Femur (tissue), 1 donor: Measurements from ENCODE around the gene NCAPH2.

ENCODE experiments used
- DNase-seq: peaks from one replicate; pipeline ENCODE4 v3.0.0-alpha.2; 2017

The NCAPH2 gene

DNA sequence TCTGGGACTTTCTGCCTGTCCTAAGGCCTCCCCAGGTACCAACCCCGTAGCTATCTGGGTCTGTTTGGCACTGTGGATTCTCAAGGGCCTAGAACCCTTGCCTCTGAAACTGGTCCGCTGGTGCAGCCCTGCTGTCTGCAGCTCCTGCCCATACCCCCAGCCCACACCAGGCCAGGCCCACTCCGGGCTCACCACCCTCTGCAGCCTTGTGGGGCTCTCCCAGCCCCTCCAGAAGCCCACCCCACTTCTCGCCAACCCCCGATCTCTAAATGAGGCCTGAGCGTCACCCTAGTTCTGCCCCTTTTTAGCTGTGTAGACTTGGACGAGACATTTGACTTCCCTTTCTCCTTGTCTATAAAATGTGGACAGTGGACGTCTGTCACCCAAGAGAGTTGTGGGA is 42.4 kb downstream of the NCAPH2 start:
- no peak for DNase-seq

DNA sequence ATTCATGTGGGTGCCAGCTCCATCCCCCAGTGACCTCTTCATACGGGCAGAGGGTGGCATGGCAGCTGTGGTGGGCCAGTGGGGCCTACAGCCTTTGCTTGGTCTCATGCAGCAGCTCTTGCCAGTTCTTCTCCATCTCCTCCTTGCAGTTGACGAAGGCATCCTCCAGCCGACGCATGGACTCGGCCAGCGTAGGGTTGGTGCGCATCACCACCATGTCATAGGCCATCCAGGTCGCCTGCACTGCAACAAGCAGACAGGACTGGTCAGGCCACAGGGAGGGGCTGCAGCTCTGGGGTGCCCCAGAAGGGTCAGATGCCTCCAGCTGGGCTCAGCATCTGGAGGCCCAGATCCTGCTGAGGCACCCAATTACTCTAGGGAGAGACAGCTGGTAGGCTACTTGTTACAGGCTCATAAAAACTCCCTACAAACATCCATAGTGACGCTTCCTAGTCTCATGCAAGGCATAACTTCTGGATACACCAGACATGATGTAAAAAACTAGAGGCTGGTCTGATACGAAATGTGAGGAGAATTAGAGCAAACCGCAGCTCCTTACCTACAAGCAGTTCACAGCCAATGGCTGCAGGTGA is 43.2 kb downstream of the NCAPH2 start:
- DNase-seq: no peak

DNA sequence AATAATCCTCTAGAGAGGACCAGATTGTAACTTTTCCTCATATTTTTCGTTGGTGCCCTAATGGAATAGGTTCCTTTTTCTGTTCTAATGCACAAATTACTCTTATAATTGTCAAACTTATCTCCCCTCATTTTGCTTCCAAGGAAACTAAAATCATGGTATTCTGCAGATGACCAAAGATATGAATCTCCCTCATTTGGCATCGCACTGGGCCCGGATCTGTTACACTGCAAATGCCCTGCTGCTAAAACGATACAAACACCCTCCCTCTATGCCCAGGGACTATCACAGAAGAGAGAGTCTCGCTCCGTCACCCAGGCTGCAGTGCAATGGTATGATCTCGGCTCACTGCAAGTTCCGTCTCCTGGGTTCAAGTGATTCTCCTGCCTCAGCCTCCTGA is 45.3 kb downstream of the NCAPH2 start:
- DNase-seq: no peak

DNA sequence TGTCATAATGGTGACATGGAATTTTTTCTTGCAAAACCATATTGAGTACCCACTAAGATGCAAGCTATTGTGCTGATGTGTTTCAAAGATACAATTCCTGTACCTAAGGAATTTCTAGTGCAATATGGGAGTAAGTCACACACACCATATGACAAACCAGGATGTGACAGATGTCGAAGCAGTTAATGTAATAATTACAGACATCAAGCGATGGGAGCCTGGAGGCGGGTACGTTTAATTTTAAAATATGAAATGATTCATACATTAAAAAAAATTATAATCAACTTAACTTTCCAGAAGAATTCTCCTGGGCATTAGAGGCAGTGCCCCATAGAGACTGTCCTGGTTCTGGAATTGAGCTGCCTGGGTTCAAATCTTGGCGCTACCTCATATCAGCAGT is 48.7 kb downstream of the NCAPH2 start:
- no peak for DNase-seq

DNA sequence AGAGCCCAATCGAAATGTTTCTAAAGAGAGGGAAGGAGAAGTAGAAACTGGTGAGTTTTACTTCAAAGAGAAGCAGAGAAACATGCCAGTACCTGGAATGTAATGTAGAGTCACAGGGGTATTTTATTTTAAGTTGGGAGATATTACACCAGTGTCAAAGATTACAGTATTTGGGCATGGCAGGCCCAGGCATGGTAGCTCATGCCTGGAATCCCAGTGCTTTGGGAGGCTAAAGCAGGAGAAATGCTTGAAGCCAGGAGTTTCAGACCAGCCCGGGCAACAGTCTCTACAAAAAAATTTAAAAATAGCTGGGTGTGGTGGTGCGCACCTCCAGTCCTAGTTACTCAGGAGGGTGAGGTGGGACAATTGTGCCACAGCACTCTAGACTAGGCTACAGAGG is 52.0 kb downstream of the NCAPH2 start:
- DNase-seq: no peak

DNA sequence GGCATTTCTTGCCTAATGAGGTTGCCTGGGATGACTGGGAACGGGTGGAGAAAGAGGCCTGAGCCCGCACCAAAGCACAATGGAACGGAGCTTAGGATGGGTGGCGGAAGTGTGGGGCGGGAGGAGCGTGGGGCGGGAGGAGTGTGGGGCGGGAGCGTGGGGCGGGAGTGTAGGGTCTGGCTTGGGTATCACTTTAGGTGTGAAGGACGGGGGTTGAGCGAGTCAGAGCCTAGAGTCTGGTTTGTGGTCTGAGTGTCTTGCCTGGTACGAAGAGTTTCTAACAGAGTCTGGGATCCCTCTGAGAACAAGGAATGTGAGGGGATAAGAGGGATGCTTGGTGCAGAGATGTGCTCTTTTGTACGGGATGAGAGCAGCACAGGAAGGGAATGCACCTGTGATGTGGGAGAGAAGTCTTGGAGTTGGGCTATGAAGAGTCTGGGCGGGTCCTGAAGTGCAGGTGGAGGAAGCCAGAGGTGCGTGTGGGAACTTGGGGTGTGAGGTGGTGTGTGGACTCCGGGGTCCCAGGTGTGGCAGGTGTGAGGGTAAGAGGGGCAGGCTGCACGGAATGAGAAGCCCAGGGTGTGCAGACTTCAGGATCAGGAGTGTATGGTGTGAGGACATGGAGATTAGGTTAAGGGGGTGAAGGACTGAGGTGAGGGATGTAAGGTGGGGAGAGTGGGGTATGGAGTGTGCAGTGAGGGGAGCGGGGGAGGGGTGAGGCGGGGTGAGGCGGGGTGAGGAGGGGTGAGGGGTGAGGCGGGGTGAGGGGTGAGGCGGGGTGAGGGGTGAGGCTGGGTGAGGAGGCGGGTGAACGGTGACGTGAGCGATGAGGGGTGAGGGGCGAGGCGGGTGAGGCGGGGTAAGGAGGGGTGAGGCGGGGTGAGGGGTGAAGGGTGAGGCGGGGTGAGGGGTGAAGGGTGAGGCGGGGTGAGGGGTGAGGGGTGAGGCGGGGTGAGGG is 53.7 kb downstream of the NCAPH2 start:
- no peak for DNase-seq

DNA sequence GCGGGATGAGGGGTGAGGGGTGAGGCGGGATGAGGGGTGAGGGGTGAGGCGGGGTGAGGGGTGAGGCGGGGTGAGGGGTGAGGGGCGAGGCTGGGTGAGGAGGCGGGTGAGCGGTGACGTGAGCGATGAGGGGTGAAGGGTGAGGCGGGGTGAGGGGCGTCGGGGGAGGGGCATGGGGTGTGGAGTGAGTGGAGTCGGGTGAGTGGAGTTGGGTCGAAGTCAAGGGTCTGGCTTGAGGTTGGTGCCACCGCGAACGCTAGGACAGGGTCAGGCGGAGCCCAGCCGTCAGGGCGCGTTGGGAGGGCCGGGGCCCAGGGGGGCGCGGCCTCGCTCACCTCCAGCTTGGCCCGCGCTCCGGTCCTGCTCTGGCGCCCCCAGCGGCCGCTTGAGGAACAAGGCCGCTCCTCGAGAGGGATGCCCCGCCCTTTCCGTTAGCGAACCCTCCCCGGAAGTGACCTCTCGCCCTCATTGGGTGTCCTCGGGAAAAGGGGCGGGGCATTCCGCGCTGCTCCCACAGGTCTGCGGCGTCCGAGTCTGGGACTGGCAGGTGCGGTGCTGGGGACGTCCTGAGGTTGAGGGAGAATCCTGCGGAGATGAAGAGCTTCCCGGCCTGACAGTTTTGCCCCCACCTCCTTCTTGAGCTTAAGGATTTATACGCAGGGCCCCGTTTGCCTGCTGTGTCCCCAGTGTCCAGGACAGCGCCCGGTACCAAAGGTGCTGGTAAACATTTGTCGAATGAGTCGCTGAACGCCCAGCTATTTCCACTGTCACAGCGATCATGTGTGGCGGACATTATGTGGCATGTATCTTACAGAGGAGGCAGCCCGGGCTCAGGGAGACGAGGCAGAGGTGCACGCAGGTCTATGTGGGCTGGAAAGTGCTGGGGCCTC is 54.7 kb downstream of the NCAPH2 start, which contains the start of gene SYCE3:
Gene SYCE3 (minus strand): TSS at position 397 of the 890 bp plus-strand sequence. CDS start 6,514 bp downstream, outside the sequence.
- DNase-seq: peak; percentile 96

DNA sequence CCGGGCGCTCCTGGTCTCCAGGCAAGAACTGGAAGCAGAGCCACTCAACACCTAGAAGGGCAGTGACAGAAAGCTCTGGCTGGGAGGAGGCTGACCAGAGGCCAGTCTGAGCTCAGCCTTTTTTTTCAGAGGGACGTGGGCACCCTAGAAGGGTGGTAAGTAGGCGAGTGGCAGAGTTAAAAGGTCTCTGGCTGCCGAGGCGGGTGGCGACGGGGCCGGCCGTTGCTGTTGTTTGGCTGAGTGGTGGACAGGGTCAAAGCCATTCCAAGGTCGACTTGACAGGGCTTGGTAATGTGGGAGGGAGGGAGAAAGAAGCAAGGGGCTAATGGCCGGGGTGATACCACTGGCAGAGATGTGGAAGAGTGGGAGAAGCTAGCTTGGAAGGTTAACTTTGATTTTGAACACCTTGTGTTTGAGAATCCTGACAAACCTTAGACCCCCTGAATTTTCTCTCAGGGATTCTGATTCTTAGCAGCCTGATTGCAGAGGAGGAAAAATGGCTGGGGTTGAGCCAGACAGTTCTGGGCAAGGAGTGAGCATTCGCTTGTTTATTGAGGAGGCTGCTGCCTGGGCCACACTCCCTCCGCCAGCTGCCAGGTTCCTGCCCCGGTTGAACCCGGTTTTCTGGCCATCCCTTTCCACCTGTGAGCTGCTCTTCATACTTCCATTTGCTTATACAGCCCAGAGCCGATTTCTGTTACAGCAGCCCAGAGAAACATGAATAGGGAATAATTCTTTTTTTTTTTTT is 55.6 kb downstream of the NCAPH2 start:
- DNase-seq: no peak

DNA sequence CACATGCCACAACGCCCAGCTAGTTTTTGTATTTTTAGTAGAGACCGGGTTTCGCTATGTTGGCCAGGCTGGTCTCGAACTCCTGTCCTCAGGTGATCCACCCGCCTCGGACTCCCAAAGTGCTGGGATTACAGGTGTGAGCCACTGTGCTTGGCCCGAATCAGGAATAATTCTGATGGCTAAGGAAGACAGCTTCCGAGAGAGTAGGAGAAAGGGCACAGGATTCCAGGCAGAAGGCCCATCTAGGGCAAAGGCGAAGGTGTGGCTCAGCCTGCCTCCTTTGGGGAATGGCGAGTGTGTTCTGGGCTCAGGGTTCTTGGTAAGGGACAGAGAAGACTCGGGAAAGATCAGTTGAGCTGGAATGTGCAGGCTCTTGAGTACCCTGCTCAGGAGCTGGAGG is 56.3 kb downstream of the NCAPH2 start:
- no peak for DNase-seq

DNA sequence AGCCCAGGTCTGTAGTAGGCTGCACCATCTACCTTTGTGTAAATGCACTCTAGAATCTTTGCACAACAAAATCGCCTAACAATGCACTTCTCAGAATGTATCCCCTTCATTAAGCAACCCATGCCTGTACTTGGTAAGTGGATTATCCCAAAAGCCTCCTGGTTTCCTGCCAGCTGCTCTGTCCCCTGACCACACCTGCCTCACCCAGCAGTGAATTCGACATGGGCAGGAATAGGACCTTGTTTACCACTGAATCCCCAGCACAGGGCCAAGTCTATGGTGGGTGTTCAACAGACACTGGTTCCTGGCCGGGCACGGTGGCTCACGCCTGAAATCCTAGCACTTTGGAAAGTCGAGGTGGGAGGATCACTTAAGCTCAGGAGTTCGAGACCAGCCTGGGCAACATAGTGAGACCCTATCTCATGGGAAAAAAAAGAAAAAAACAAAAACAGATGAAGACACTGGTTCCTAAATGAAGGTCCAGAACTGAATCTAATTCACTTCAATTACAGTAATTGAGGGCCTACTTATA is 59.8 kb downstream of the NCAPH2 start:
- DNase-seq: no peak

DNA sequence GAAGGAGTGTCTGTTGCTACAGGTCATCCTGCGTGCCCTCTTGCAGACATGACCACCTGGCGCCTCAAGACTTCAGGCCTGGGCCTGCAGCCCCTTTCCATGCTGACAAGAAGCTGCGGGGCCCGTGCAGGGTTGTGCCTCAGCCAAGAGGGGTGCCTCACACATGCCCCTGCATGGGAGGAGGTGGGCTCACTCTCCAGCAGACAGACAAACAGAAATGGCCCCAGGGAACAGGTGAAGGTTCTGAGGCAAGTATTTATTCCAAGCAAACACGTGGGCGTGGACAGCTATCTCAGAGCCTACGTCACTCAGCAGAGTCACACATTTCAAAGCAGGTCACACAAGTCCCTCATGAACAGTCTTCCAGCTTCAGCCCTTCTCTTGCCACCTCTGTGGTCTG is 60.6 kb downstream of the NCAPH2 start:
- DNase-seq: peak; percentile 15

DNA sequence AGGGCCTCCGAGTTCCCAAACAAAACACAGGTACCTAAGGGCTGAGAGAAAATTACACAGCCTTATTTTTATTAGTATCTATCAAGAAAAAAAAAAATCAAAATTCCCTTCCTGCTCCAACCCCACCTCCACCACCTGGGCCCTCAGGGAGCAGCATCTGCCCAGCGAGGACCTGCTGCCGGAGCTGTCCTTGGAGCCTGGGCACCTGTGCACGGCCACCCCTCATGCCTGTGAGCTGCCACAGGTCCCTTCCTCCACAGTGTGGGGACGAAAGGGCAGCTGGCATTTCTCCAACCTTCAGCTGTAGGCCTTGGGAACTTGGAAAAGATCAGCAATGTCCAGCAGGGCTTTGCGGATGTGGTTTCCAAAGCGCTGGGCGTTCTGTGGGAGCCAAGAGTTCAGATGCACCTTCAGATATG is 61.0 kb downstream of the NCAPH2 start:
- DNase-seq: peak; percentile 10

DNA sequence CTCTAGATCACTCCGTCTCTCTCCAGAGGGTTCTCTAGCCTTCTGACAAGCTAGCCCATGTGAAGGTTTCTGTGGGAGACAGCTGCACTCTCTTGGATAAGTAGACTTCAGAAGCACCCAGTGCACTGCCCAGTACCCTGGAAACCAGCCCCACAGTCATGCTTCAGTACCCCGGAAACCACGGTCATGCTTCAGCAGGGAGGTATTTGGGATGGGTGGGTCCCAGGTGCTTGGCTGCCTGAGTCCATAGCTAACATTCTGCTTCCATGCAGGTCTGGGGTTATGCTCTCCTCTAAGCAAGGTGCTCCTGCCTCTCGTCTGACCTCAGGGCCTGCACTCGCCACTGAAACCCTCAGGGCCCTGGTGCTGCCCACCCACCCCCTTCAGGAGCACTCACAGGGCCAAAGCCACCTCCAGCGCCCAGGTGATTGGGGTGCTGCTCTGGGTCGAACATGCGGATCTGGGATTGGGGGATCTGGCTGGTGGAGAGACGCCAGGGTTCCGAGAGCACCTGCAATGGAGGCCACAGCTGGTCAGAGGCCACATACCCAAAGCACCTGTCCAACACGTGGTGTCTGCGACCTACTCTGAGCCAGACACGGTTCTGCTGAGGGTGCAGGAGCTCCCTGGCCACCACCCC is 62.0 kb downstream of the NCAPH2 start:
- DNase-seq: no peak

DNA sequence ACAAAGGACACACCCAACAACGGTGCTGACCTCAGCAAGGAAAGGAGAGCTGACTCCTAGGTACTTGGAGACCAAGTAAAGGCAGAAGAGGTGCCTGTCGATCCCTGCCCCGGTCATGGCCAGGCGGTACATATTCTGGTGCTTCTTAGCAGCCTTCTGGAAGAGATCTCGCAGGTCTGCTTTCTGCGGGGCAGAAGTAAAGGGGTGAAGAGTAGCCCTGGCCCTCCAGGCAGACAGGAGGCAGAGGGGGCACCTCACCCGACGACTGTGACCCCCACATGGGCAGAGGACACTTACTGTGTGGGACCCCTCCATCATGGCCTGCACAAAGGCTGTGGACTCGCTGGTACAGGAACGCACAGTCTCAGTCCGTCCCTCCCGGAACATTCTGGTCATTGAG is 62.8 kb downstream of the NCAPH2 start:
- DNase-seq: no peak

DNA sequence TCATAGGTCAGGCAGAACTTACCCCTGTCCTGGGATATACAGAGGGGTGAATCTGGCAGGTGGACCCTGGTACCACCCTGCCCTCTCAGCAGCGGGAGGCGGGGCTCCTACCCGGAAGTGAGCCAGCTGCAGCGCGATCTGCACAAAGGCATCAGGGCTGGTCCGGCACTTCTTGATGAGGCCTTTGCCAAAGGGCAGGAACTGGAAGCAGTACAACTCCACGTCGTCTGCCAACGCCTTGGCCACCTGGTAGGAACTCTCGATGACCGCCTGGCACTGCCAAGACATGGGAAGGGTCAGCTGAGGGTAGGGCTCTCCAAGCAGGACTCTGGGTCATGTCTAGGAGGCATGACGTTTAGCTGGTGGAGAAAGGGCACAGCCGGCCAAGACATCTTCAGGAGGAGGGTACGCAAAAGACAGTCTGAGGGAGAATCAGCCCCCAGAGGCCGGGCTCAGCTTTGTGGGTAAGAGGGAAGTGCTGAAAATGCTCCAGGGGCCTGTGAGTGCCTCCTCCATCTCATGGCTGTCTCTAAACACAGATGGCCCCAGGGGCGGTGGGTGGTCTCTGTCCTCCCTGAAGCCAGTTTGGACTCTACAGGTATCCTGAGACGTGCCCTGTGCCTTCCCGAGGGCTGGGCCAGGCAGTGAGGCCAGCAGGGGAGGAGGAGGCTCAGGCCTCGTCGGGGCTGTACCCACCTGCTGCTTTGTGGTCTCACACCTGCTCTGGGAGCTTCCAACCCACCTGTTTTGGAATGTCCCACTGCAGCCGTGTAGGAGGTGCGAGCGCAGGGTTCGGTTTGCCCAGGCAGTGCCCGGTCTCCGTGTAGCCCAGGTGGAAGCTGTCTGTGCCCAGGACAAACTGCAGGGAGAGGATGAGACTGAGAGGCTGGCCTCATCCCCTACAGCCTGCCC is 63.5 kb downstream of the NCAPH2 start:
- DNase-seq: no peak

DNA sequence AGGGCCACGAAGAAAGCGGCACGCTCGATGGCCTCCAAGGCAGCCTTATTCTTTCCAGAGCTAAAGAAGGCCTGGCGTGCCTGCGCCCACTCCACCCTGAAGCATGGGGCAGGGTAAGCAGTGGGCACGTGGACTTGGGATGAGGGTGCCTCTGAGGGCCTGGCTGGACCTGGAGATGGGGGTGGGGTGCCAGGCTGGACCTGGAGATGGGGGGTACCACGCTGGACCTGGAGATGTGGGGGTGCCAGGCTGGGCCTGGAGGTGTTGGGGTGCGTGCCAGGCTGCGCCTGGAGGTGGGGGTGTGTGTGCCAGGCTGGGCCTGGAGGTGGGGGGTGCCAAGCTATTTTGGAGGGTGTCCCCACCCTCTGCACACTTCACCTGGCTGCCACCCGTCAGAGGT is 64.9 kb downstream of the NCAPH2 start:
- DNase-seq: no peak

DNA sequence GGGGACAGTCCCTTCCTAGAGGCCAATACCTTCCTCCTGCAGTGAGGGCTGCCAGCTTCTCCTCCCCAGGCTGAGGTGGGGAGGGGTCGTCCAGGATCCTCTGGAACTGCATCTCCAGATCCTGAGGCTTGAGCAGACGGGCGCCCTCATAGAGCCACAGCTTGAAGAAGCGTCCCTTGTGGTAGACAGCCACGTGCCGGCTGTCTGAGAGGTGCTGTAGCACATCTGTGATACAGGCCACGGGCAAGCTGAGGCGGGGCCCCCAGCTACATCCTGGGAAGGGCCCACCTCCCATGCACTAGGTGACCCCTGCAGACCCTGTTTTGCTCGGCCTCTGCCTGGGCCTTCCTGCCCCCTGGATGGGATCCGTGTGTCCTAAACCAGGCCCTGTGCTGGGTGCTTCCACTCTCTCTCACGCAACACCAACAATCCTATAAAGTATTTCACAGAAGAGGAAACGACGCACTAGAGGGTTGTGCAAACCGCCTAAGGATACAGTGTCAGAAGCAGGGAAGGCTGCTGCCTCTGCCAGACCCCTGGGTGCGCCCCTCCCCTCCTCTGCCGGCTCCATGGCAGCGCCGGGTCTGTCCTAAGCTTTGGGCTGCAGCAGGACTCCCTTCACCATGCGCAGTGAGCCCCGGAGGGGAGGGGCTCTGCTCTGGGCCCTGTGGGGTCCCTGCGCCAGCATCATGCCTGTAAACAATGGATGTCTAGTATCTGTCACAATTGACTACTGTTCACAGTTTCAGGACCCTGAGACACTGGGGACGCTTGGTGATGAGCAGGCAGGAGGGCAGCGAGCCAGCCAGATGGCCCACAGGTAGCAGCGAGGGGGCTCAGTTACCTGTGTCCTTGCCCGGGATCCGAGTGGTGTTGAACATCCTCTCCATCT is 65.7 kb downstream of the NCAPH2 start:
- DNase-seq: no peak

DNA sequence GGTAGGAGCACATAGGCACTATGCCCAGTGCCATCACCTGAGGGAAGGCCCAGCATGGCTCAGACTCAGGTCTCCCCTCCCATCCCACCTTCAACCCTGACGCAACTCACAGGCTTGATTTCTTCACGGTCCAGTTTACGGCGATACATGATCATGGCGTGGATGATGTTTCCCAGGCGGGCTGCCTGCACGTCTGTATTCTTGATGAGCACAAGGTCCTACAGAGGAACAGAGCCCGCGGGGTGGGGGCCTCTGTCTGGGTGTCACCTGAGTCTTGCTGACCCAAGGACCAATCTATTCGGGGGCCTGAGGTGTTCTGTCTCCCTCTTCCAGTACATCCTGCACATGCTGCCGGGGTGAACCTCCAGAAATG is 66.3 kb downstream of the NCAPH2 start:
- DNase-seq: no peak
